Activated CD8-positive, alpha-beta T cell treated with anti-CD3 and anti-CD28 coated beads for 36 hours (primary cell): ENCODE data around the gene TUSC2. TPM values are rescaled to one million over a fixed set of nuclear protein-coding genes. Genes with fewer than 3 reads are reported as not detected.
"Not testable (repeated sequence)": the region's sequence is repeated elsewhere in the genome, so short reads cannot be mapped to it uniquely, and the experiment has no call there.

ENCODE experiments used
- ATAC-seq: fragments of 200-7000 bp; cut with Tn5 transposase; one replicate; pipeline ENCODE4 v1.10.0; 2021; ENCODE audit warnings: mild to moderate bottlenecking, moderate library complexity
- CTCF ChIA-PET: fragments of 350-600 bp; sonication (Branson Sonifier 250); formaldehyde crosslinking; loops from one replicate; lab custom pipeline; 2021; ENCODE audit warnings: antibody characterized with exemption; lab: Charles Lee
- POLR2A ChIA-PET: fragments of 350-600 bp; sonication (Branson Sonifier 250); formaldehyde crosslinking; loops from one replicate; lab custom pipeline; 2021; ENCODE audit warnings: antibody characterized with exemption; lab: Charles Lee
- DNase-seq: peaks from one replicate; pipeline ENCODE4 v3.0.0-alpha.2; 2020
- H3K27ac Mint-ChIP-seq: one replicate; pipeline ENCODE4 v1.8.0; 2021; ENCODE audit warnings: mild to moderate bottlenecking, mixed read lengths
- H3K27me3 Mint-ChIP-seq: one replicate; pipeline ENCODE4 v1.8.0; 2021; ENCODE audit warnings: mixed read lengths
- H3K36me3 Mint-ChIP-seq: one replicate; pipeline ENCODE4 v1.8.0; 2021; ENCODE audit warnings: low read depth, mixed read lengths
- H3K4me1 Mint-ChIP-seq: one replicate; pipeline ENCODE4 v1.8.0; 2021; ENCODE audit warnings: low read depth, mixed read lengths
- H3K4me3 Mint-ChIP-seq: one replicate; pipeline ENCODE4 v1.8.0; 2021; ENCODE audit warnings: mild to moderate bottlenecking, moderate library complexity, mixed read lengths
- H3K9me3 Mint-ChIP-seq: one replicate; pipeline ENCODE4 v1.8.0; 2021; ENCODE audit warnings: mixed read lengths
- intact Hi-C: fragments of 100-400 bp; cut with micrococcal nuclease; formaldehyde crosslinking; loops from one replicate; pipeline ENCODE4 v1.10.0; 2022
- total RNA-seq, 2 experiments: library from RNA; stranded (reverse); gene quantifications; one replicate each; pipeline ENCODE4 v1.2.3, GENCODE V29; 2021
- TF ChIP-seq, protein P1 (sequence below): fragments of 200-600 bp; IDR thresholded peaks from one replicate; pipeline ENCODE4 v1.8.0; 2022; ENCODE audit warnings: antibody characterized with exemption, mild to moderate bottlenecking

The TUSC2 gene
- total RNA-seq, 2 experiments from 2014 or later: 16.7 to 19.5 TPM

DNA sequence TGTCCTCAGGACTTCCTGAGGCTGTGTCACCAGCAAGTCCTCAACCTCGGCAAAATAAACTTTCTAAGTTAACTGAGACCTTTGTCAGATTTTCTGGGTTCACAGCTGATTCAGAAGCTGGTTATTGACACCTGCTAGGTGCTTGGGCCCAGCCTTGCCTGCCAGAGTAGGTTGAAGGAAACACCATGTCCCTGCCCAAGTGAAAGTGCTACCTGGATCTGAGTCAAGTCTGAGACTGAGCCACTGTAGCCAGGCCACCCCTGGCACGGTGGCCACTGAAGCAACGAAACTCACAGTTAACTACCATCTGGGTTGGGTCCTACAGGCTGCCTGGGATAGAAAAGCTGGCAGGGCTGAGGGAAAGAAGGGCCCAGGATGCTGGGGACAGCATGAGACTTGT, 13.7 kb downstream of the TUSC2 start:
- intact Hi-C loops: no loop called here
- H3K36me3 Mint-ChIP-seq: peaks cover 4% of the 10 kb centered on the region
- TF ChIP-seq, protein P1, sequence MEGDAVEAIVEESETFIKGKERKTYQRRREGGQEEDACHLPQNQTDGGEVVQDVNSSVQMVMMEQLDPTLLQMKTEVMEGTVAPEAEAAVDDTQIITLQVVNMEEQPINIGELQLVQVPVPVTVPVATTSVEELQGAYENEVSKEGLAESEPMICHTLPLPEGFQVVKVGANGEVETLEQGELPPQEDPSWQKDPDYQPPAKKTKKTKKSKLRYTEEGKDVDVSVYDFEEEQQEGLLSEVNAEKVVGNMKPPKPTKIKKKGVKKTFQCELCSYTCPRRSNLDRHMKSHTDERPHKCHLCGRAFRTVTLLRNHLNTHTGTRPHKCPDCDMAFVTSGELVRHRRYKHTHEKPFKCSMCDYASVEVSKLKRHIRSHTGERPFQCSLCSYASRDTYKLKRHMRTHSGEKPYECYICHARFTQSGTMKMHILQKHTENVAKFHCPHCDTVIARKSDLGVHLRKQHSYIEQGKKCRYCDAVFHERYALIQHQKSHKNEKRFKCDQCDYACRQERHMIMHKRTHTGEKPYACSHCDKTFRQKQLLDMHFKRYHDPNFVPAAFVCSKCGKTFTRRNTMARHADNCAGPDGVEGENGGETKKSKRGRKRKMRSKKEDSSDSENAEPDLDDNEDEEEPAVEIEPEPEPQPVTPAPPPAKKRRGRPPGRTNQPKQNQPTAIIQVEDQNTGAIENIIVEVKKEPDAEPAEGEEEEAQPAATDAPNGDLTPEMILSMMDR: no peak
- ATAC-seq (no peak), DNase-seq (no peak)
- no peak overlapping the region for H3K4me3 Mint-ChIP-seq
- POLR2A ChIA-PET: interaction anchor here (1.5 to 13.4 kb wide), 3 partner anchors 15 to 22 kb away, joined by 3 to 126 read pairs (median 4); partner anchors contain the start of genes HYAL3, IFRD2, NAA80 and RASSF1
- peaks cover 1% of the 10 kb centered on the region for H3K9me3 Mint-ChIP-seq
- CTCF ChIA-PET: interaction anchor here (1.3 to 2.9 kb wide), 5 partner anchors 9 to 54 kb away, joined by 3 to 12 read pairs (median 3); partner anchors contain the start of genes HYAL3 and NAA80
- peaks cover 25% of the 10 kb centered on the region for H3K4me1 Mint-ChIP-seq
- no peak overlapping the region for H3K27ac Mint-ChIP-seq
- H3K27me3 Mint-ChIP-seq: no peaks in the 10 kb centered on the region

DNA sequence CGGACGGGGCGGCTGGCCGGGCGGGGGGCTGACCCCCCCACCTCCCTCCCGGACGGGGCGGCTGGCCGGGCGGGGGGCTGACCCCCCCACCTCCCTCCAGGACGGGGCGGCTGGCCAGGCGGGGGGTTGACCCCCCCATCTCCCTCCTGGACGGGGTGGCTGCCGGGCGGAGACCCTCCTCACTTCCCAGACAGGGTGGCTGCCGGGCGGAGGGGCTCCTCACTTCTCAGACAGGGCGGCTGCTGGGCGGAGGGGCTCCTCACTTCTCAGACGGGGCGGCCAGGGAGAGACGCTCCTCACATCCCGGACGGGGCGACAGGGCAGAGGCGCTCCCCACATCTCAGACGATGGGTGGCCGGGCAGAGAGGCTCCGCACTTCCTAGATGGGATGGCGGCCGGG, 16.0 kb downstream of the TUSC2 start:
- H3K4me3 Mint-ChIP-seq, H3K27ac Mint-ChIP-seq, H3K27me3 Mint-ChIP-seq, intact Hi-C loops, POLR2A ChIA-PET, H3K9me3 Mint-ChIP-seq, CTCF ChIA-PET, ATAC-seq, DNase-seq, H3K36me3 Mint-ChIP-seq: not testable (repeated sequence)
- peaks cover 15% of the 10 kb centered on the region for H3K4me1 Mint-ChIP-seq

DNA sequence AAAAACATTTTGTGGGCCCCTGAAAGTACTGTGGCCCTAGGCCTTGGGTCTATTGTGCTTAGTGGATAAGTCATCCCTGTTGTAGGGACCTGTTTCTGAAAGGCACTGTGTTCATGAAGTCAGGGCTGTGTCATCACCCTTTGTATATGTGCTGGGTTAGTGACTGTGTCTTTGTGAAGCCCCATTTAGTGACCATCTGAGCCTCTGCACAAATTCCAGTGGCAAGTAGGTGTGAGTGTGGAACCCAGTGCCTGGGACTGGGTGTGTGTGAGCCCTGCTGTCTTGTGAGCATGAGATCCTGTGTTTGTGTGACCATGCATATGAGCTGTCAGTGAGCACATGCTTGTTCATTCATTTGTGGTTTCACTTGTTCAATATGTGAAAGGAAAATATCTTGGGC, 23.4 kb downstream of the TUSC2 start:
- peak; percentile 27 for ATAC-seq
- H3K27me3 Mint-ChIP-seq: no peaks in the 10 kb centered on the region

DNA sequence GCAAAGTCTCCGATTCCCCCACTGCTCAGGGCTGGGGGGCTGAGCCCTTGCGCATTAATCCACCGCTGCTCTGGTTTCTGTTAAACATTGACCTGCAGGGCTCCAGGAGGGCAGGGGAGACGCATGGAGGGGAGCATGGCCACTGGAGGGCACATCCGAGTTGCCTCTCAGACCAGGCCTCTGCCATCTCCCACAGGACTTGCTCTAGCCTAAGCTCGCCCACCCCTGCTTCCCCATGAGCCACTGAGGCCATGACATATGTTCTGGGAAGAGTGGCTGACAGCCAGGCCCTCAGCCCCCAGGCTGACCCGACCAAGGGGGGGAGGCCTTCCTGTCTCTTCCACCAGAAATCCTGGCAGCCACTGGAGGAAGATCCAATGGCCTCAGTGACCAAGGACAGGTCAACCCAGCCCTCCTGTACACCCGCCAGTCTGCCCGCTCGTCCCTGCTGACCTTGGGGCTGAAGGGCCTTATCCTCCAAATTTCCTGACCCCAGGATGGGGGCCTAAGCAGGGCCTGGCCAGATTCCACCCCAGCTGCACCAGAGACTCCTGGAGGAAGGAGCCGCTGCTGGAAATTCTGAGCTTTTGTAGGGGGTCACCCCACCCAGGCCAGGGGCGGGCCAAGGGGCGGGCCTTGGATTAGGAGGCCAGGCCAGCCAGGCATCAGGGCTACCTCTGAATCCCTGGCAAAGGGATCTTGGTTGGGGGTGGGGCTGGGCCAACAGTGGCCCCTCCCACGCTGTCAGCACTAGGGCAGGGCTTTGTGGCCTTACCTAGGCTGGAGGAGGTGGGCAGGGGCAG, 24.8 kb downstream of the TUSC2 start, which contains the start of gene HYAL1:
Gene HYAL1, minus strand, starts transcription at position 562 of the 803 bp plus-strand sequence. CDS start 618 bp downstream, outside the sequence.
- Mint-ChIP-seq H3K4me1 (peaks cover 19% of the 10 kb centered on the region), H3K27me3 (no peaks in the 10 kb centered on the region), H3K9me3 (no peaks in the 10 kb centered on the region), H3K36me3 (peaks cover 2% of the 10 kb centered on the region), H3K27ac (no peak within 1 kb of the TSS), H3K4me3 (no peak within 1 kb of the TSS)
- ChIA-PET CTCF (interaction anchor here (0.9 to 2.1 kb wide), 2 partner anchors 21 to 108 kb away, joined by 3 to 8 read pairs; no protein-coding TSS in a partner anchor), POLR2A (no interaction called here)
- intact Hi-C loops: no loop called here
- DNase-seq (no peak), ATAC-seq (no peak)
- TF ChIP-seq, protein P1: no peak

More for the DNA sequence above, 23.4 kb downstream of the TUSC2 start:
- DNase-seq: no peak
- intact Hi-C loops: no loop called here
- CTCF ChIA-PET: interaction anchor here (1.2 to 1.9 kb wide), 4 partner anchors 16 to 22 kb away, joined by 3 to 5 read pairs (median 4); partner anchors contain the start of gene HYAL2
- POLR2A ChIA-PET: interaction anchor here (0.6 to 1.6 kb wide), 2 partner anchors 16 to 27 kb away, joined by 3 to 4 read pairs; no protein-coding TSS in a partner anchor
- Mint-ChIP-seq H3K4me3 (no peak overlapping the region), H3K36me3 (peaks cover 4% of the 10 kb centered on the region), H3K27ac (no peak overlapping the region), H3K4me1 (peaks cover 18% of the 10 kb centered on the region), H3K9me3 (no peaks in the 10 kb centered on the region)
- TF ChIP-seq, protein P1: no peak

DNA sequence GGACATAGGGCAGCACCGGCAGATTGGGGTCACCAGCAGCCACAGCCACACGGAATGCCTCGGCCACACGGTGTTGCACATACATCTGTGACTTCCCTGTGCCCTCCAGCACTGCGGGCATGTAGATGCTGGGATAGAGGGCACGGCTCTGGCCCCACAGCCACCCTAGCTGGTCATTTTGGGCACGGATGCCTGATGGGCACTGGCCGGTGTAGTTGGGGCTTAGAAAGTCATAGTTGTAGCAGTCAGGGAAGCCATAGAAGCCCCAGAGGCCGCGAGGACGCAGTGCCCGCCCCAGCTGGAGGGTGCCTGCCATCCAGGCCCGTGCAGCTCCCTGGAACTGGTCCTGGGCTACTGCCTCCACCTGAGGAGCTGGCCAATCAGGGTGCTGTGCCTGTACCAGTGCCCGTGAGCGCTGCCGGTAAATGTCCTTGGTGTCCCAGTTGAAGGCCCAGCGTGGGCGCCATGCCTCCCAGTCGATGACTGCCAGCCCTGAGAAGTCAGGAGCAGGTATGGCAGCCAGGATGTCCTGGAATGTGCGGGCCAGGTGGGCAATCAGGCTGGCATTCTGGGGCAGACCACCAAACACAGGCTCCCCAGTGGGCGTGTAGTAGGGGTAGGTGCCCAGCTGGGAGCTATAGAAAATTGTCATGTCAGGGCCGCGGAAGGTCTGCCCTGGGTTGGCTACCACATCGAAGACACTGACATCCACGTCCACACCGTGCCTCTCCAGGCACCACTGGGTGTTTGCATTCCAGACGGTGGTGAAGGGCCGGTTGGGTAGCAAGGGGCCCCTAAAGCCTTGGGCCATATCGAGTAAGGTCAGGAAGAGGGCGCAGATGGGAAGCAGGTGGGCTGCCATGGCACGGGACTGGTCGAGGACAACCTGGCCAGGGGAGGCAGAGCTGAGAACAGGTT, 25.7 kb downstream of the TUSC2 start:
- H3K9me3 Mint-ChIP-seq: no peaks in the 10 kb centered on the region
- H3K4me3 Mint-ChIP-seq: no peak overlapping the region
- DNase-seq (no peak), ATAC-seq (no peak)
- H3K4me1 Mint-ChIP-seq: peaks cover 23% of the 10 kb centered on the region
- CTCF ChIA-PET: interaction anchor here (0.9 to 2.1 kb wide), 4 partner anchors 22 to 108 kb away, joined by 3 to 8 read pairs (median 4); no protein-coding TSS in a partner anchor
- TF ChIP-seq, protein P1: no peak
- intact Hi-C loops: no loop called here
- no peak overlapping the region for H3K27ac Mint-ChIP-seq
- H3K27me3 Mint-ChIP-seq: no peaks in the 10 kb centered on the region
- peaks cover 2% of the 10 kb centered on the region for H3K36me3 Mint-ChIP-seq
- POLR2A ChIA-PET: interaction anchor here (1.0 kb wide), 2 partner anchors 20 to 21 kb away, joined by 3 read pairs; partner anchors contain the start of gene HYAL2
